ENCODE data around the gene BAX.

The BAX gene

GRCh38 chr19:48988286-48988685 lies 33.6 kb downstream of the BAX start:
- DNase-seq (ENCODE audit: low spot score): no peak

- no peak for DNase-seq (ENCODE audit: low spot score)
These were observed 34.2 kb downstream of the BAX start for GRCh38 chr19:48988860-48989259.

- DNase-seq (ENCODE audit: low spot score): no peak
These were observed 35.1 kb downstream of the BAX start for GRCh38 chr19:48989701-48990291.

DNA sequence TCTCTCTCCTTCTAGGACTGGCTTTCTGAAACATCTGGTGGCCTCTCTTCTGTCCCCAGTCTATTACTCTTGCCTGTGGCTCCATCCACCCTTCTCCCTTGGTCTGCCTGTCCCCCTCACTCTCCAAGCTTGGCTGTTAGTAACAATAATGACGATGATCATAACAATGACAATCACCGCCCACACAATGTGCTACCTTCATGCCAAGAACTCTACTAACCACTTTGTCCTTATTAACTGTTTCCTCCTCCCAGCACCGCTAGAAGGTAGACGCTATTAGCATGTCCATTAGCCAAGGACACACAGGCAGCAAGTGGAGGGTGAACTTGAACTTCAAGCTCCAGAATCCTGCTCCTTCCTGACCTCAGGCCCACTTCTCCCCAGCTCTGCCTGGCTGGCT lies 35.7 kb downstream of the BAX start:
- no peak for DNase-seq (ENCODE audit: low spot score)

DNA sequence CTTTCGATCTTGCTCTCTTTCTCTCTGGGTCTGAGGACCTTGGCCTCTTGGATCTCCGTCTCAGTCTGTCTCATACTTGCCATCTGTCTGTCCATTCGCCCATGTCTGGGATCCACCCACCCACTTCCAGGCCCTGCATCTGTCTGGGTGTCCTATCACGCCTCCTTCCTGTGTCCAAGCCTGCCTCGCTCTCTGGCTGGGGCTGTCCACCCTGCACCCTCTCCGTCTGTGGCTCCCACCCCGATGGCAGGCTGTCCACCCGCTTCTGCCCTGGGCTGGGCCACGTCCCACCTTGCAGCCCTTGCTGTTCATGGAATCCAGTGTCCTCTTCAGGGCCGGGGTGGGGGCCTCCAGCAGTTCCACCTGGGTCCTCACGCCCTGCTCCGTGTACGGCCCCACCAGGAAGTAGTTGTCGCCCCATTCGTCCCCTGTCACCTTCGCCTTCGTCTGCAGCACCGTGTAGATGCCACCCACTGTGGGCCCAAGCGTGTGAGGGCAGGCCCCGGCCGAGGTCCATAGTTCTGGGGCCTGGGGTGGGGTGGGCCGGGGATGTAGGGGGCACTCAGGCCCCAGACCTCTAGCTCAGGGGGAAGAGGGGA lies 36.4 kb downstream of the BAX start:
- no peak for DNase-seq (ENCODE audit: low spot score)

- peak; percentile 87 for DNase-seq (ENCODE audit: low spot score)
These were observed 37.4 kb downstream of the BAX start for GRCh38 chr19:48991873-48992580.

GRCh38 chr19:48992581-48993174 lies 38.0 kb downstream of the BAX start:
- DNase-seq (ENCODE audit: low spot score): no peak

- peak; percentile 100 for DNase-seq (ENCODE audit: low spot score)
These were observed 38.7 kb downstream of the BAX start, which contains the start of the genes GYS1 and RUVBL2 for GRCh38 chr19:48993175-48994034. Gene GYS1, minus strand, starts transcription at chr19:48993309. Its CDS starts 197 bp downstream, at chr19:48993112. Gene RUVBL2, plus strand, starts transcription at chr19:48993887. Its CDS starts 25 bp downstream, at chr19:48993912.

GRCh38 chr19:48994035-48994386 lies 39.3 kb downstream of the BAX start:
- no peak for DNase-seq (ENCODE audit: low spot score)

DNA sequence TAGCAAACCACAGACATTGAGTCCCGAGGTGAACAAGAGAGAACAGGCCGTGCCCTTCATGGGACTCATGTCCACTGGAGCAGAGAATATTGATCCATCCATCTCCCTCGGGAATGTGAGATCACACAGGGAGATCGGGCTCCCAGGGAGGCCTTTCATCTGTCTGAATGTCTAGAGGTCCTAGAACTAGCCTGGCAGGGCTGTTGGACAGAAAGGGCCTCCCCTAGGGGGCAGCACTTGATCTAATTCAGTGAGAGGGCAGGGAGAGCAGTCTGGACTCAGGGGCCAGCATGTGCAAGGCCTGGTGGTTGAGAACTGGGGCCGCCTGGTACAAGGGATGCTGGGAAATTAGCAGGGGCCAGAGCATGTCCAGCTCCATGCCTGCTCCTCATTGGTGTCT lies 43.3 kb downstream of the BAX start:
- peak; percentile 55 for DNase-seq (ENCODE audit: low spot score)

DNA sequence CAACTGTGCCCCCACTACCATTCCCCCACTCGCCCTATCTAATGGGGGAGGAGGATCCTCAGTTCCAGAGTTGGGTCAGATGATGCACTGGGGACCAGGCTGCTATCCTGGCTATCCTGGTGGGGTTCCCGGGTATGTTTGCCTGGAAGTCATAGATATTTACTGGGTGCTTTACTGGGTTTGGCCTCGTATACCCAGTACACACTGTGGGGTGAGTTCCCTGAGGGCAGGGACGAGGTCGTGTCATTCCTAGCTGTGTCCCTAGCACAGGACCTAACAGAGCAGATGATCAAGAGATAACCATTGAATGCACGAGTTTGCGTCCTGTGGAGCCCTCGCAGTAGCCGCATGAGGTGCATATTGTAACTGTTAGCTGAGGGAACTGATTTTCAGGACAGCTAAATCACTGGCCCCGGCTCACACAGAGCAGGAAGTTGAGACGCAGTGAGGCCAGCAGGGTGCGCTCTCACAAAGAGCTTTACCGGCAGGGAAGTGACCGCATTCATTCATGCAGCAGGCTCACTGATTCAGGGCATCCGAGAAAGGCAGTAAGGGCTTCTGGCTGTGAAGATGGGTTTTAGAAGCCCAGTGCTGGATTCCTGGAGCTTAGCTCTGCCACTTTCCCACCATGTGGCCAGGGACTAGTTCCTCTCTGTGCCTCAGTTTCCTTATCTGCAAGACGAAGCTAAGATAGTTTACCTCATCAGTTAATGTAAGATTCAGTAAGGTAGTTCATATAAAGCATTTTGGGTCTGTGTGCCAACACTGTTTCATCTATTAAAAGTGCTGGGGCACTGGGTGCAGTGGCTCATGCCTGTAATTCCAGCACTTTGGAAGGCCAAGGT lies 45.0 kb downstream of the BAX start:
- DNase-seq (ENCODE audit: low spot score): peak; percentile 45

DNA sequence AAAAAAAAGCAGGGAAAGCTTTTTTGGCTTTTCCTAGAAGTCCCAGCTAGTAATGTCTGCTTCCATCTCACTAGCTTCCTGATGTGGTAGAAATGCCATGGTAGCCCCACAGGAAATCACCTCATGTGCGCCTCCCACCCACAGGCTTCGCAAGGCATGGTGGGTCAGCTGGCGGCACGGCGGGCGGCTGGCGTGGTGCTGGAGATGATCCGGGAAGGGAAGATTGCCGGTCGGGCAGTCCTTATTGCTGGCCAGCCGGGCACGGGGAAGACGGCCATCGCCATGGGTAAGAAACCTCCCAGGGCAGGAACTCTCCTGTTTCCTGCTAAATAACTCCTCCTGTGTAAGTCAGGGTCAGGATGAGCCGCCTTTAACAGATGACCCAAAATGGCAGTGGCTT lies 49.5 kb downstream of the BAX start:
- no peak for DNase-seq (ENCODE audit: low spot score)

DNA sequence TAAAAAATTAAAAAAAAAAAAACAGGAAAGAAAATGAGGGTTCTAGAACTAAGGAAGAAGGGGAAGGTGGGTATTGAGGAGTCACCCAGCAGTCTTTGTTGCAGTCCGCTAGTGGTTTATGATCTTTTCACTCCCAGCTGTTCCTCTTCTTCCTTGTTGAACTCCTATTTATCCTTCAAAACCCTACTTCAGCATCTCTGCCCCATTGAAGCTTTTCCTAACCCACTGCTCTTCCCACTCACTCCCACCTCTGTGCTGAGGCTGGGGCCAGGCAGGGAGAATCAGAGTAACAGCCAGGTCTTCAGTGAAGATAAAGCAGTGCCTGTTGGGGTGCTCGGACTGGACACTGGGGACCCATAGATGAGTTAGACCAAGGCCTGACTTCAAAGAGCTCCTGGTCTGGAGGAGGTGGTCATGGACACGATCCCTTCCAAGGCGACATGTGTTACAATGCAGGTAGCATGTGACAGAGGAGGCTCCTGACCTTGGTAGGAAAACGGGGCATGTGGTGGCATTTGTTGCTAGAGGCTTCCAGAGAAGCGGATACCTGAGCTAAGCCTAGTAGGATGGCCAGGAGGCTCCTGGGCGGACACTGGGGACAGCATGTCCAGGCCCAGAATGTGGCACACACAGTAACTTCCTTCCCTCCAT lies 50.4 kb downstream of the BAX start:
- no peak for DNase-seq (ENCODE audit: low spot score)

DNA sequence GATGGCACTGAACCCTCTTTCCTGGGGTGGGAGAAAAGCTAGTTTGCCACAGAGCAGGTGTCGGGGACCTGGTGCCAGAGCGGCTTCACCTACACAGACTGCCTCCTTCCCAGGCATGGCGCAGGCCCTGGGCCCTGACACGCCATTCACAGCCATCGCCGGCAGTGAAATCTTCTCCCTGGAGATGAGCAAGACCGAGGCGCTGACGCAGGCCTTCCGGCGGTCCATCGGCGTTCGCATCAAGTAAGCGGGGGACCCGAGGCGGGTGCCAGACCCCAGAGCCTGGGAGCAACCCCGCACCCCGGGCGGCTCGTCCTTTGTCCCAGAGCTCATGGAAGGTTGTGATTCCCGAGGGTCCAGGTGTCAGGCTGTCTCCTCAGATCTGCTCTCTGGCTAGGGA lies 52.2 kb downstream of the BAX start:
- DNase-seq (ENCODE audit: low spot score): no peak

DNA sequence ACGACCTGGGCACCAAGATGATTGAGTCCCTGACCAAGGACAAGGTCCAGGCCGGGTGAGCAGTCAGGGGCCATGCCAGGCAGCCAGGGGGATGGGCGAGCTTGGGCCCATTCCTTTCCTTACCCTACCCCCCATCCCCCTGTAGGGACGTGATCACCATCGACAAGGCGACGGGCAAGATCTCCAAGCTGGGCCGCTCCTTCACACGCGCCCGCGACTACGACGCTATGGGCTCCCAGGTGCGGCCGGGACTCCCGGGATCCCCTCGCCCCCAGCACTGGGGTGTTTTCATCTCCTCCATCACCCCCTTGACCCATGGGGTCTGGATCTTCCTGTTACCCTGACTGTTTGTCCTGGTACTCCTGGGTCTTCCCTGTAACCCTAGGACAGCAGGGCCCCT lies 55.2 kb downstream of the BAX start:
- DNase-seq (ENCODE audit: low spot score): no peak

DNA sequence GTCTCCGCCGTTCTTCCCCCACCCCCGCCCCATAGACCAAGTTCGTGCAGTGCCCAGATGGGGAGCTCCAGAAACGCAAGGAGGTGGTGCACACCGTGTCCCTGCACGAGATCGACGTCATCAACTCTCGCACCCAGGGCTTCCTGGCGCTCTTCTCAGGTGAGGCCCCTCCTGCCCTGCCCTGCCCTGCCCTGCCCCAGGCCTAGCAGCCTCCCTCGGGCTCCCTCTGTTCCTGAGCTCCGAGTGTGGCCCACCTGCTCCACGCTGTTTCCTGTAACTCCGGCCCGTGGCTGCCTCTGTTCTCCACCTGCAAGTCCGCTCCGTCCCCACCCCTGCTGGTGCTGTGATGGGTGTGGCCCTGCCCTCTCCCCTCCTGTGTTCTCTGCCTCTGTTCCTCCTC lies 55.8 kb downstream of the BAX start:
- DNase-seq (ENCODE audit: low spot score): no peak

DNA sequence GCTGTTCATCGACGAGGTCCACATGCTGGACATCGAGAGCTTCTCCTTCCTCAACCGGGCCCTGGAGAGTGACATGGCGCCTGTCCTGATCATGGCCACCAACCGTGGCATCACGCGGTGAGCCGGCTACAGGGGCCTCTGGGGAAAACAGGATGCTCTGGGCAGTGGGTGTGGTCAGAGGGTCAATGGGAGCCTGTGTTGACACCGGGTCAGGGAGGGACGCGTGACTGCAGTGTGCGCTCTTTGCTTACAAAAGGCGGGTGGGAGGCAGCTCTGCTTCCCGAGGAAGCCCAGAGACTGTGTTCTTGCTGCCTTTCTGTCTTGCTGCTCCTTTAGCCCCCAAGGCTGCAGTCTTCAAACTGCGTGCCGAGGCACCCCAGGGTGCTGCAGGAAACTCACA lies 56.5 kb downstream of the BAX start:
- peak; percentile 47 for DNase-seq (ENCODE audit: low spot score)

Measured in COLO829 (cell line).